MM.1S (cell line): ENCODE measurements around the gene WDR26.
"Not testable (repeated sequence)": the region's sequence is repeated elsewhere in the genome, so short reads cannot be mapped to it uniquely, and the experiment has no call there.

Experiments used
- DNase-seq: peaks from one replicate; pipeline ENCODE4 v3.0.0-alpha.2; 2015
- H2AFZ ChIP-seq: fragments of 300-600 bp; sonication (generic); 2 replicates; pipeline ENCODE4 v1.6.0; 2016; ENCODE audit warnings: antibody characterized with exemption, low read length
- H3F3A ChIP-seq: fragments of 300-600 bp; sonication (generic); 2 replicates; pipeline ENCODE4 v1.6.1; 2016; ENCODE audit warnings: mild to moderate bottlenecking, antibody characterized with exemption, low read length, moderate library complexity, mixed read lengths; ENCODE audit not compliant: insufficient read depth
- H3K27ac ChIP-seq: fragments of 300-600 bp; sonication (generic); 2 replicates; pipeline ENCODE4 v1.5.1; 2016; ENCODE audit warnings: mild to moderate bottlenecking, low read length
- H3K27me3 ChIP-seq: fragments of 300-600 bp; sonication (generic); replicated peaks from 2 replicates; pipeline ENCODE4 v1.6.0; 2016; ENCODE audit warnings: low read length; ENCODE audit not compliant: insufficient read depth
- H3K36me3 ChIP-seq: fragments of 300-600 bp; sonication (generic); replicated peaks from 2 replicates; pipeline ENCODE4 v1.6.1; 2016; ENCODE audit warnings: mild to moderate bottlenecking, low read length, mixed read lengths; ENCODE audit not compliant: insufficient read depth
- H3K4me1 ChIP-seq: fragments of 300-600 bp; sonication (generic); 2 replicates; pipeline ENCODE4 v1.6.1; 2016; ENCODE audit warnings: low read length, mixed read lengths
- H3K4me2 ChIP-seq: fragments of 300-600 bp; sonication (generic); 2 replicates; pipeline ENCODE4 v1.6.0; 2016; ENCODE audit warnings: low read depth, low read length
- H3K4me3 ChIP-seq: fragments of 300-600 bp; sonication (generic); 2 replicates; pipeline ENCODE4 v1.5.1; 2016; ENCODE audit warnings: low read length, mixed read lengths
- H3K79me2 ChIP-seq: fragments of 300-600 bp; sonication (generic); 2 replicates; pipeline ENCODE4 v1.6.1; 2016; ENCODE audit warnings: mixed run types, low read length, mixed read lengths
- H3K9ac ChIP-seq: fragments of 300-600 bp; sonication (generic); 2 replicates; pipeline ENCODE4 v1.6.1; 2016; ENCODE audit warnings: low read length, mixed read lengths
- H3K9me2 ChIP-seq: fragments of 300-600 bp; sonication (generic); replicated peaks from 2 replicates; pipeline ENCODE4 v1.6.1; 2016; ENCODE audit warnings: mild to moderate bottlenecking, low read length, mixed read lengths; ENCODE audit not compliant: insufficient read depth
- H3K9me3 ChIP-seq: fragments of 300-600 bp; sonication (generic); replicated peaks from 2 replicates; pipeline ENCODE4 v1.6.1; 2016; ENCODE audit warnings: mild to moderate bottlenecking, low read length, mixed read lengths; ENCODE audit not compliant: insufficient read depth
- H4K20me1 ChIP-seq: fragments of 300-600 bp; sonication (generic); 2 replicates; pipeline ENCODE4 v1.6.1; 2016; ENCODE audit warnings: mild to moderate bottlenecking, low read length, moderate library complexity, mixed read lengths; ENCODE audit not compliant: insufficient read depth
- CTCF ChIP-seq: fragments of 300-600 bp; sonication (generic); IDR thresholded peaks from 2 replicates; pipeline ENCODE4 v1.5.1; 2016; ENCODE audit warnings: antibody characterized with exemption, low read length, mixed read lengths
- EZH2 ChIP-seq: fragments of 300-600 bp; sonication (generic); optimal IDR thresholded peaks from 2 replicates; pipeline ENCODE3; 2017; ENCODE audit warnings: low read depth, mild to moderate bottlenecking, antibody characterized with exemption, low read length, mixed read lengths
- EZH2phosphoT487 ChIP-seq: fragments of 300-600 bp; sonication (generic); IDR thresholded peaks from 2 replicates; pipeline ENCODE4 v1.6.1; 2018; ENCODE audit warnings: antibody characterized with exemption, low read length

The WDR26 gene

DNA sequence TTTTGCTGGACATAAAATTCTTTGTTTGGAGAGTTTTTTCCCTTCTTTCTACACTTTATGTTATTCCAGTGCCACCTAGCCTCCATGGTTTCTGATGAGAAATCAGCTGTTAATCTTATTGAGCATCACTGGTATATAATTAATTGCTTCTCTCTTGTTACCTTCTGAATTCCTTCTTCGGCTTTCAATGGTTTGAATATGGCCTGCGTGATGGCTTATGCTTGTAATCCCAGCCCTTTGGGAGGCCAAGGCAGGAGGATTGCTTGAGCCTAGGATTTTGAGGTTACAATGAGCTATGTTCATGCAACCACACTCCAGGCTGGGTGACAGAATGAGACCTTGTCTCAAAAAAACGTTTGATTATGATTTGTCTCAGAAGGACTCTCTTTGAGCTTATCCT, 90.9 kb downstream of the WDR26 start:
- Histone ChIP-seq H3K9me3 (no peaks in the 10 kb centered on the region), H3K79me2 (no peaks in the 10 kb centered on the region), H3K9ac (no peak overlapping the region), H3K4me2 (no peak overlapping the region), H3F3A (no peaks in the 10 kb centered on the region), H3K4me1 (no peaks in the 10 kb centered on the region), H3K4me3 (no peak overlapping the region), H3K27me3 (no peaks in the 10 kb centered on the region), H4K20me1 (no peaks in the 10 kb centered on the region), H3K27ac (no peak overlapping the region), H3K9me2 (no peaks in the 10 kb centered on the region), H3K36me3 (no peaks in the 10 kb centered on the region), H2AFZ (no peak overlapping the region)
- DNase-seq, result no peak
- TF ChIP-seq CTCF, result no peak
- TF ChIP-seq EZH2phosphoT487, result no peak
- TF ChIP-seq EZH2, result no peak

DNA sequence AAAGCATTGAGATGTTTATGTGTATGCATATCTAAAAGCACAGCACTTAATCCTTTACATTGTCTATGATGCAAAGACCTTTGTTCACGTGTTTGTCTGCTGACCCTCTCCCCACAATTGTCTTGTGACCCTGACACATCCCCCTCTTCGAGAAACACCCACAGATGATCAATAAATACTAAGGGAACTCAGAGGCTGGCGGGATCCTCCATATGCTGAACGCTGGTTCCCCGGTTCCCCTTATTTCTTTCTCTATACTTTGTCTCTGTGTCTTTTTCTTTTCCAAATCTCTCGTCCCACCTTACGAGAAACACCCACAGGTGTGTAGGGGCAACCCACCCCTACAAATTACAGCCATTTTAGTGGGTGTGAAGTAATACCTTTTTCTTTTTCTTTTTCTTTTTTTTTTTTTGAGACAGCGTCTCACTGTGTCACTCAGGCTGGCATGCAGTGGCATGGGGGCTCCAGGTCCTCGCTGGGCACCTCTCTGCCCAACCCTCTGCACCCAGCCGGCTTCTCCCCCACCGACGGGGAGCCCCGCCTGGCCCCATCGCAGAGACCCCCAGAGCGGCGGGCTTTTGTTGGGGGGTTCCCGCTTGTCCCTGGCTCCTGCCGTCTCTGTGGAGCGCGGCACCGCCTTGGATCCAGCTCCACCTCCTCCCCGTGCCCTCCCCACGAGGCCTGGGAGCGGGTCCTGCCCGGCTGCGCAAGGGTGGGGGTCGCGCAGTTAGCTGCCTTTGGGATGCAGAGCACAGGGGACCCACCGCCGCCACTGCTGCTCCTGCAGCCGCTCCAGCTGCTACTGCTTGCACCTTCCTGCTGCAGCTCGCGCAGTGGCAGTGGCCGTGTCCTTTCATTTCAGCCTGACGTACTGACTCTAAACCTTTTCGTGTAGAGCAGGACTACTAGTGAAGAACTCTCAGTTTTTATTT, 93.9 kb downstream of the WDR26 start:
- H3K27me3 ChIP-seq, H3K36me3 ChIP-seq, H3K9me2 ChIP-seq, H3K4me1 ChIP-seq, H3F3A ChIP-seq, H3K79me2 ChIP-seq, H4K20me1 ChIP-seq, H3K27ac ChIP-seq, H3K9me3 ChIP-seq: not testable (repeated sequence)
- H3K4me2 ChIP-seq, result peak overlapping the region; percentile 71
- peak overlapping the region; percentile 63 for H3K4me3 ChIP-seq
- DNase-seq, result peak; percentile 48
- peak overlapping the region; percentile 35; the same call in 1 of the 2 replicates for H3K9ac ChIP-seq
- peak overlapping the region; percentile 78 for H2AFZ ChIP-seq

GRCh38 chr1:224339442-224340033, 95.1 kb downstream of the WDR26 start:
- Histone ChIP-seq H3K4me3 (no peak overlapping the region), H3K9me3 (no peaks in the 10 kb centered on the region), H4K20me1 (no peaks in the 10 kb centered on the region), H3K4me2 (no peak overlapping the region), H3K36me3 (no peaks in the 10 kb centered on the region), H2AFZ (no peak overlapping the region), H3K4me1 (no peaks in the 10 kb centered on the region), H3K27ac (no peak overlapping the region), H3K9me2 (no peaks in the 10 kb centered on the region), H3F3A (no peaks in the 10 kb centered on the region), H3K79me2 (no peaks in the 10 kb centered on the region), H3K9ac (no peak overlapping the region), H3K27me3 (no peaks in the 10 kb centered on the region)
- TF ChIP-seq EZH2, result no peak
- TF ChIP-seq EZH2phosphoT487, result no peak
- no peak for TF ChIP-seq CTCF
- DNase-seq, result no peak
